WTC11 (cell line): ENCODE measurements around the gene THAP3. TPM values are rescaled to one million over a fixed set of nuclear protein-coding genes. Genes with fewer than 3 reads are reported as not detected.

Source experiments
- ATAC-seq: fragments of 200-7000 bp; cut with Tn5 transposase; 2 replicates; pipeline ENCODE4 v1.10.0; 2021; ENCODE audit warnings: mild to moderate bottlenecking, moderate library complexity
- Bru-seq: library from RNA; stranded (reverse); fragments of 400-500 nt; gene quantifications from one replicate; lab custom pipeline; 2021; lab: Mats Ljungman, UMichigan
- CTCF ChIA-PET: fragments of 300-600 bp; sonication (Branson Sonifier 250); formaldehyde crosslinking; loops from one replicate; lab custom pipeline; 2021; ENCODE audit warnings: antibody characterized with exemption; lab: Charles Lee
- POLR2A ChIA-PET: fragments of 350-600 bp; sonication (Branson Sonifier 250); formaldehyde crosslinking; loops from one replicate; lab custom pipeline; 2021; ENCODE audit warnings: antibody characterized with exemption; lab: Charles Lee
- DNase-seq: peaks from one replicate; pipeline ENCODE4 v3.0.0; 2021; ENCODE audit warnings: low spot score
- H3K27ac Mint-ChIP-seq: 2 replicates; pipeline ENCODE4 v1.8.0; 2021; ENCODE audit warnings: mixed read lengths
- H3K27me3 Mint-ChIP-seq: 2 replicates; pipeline ENCODE4 v1.8.0; 2021; ENCODE audit warnings: low read depth, mild to moderate bottlenecking, moderate library complexity, mixed read lengths
- H3K36me3 Mint-ChIP-seq: 2 replicates; pipeline ENCODE4 v1.8.0; 2021; ENCODE audit warnings: mixed read lengths
- H3K4me1 Mint-ChIP-seq: 2 replicates; pipeline ENCODE4 v1.8.0; 2022; ENCODE audit warnings: mixed read lengths
- H3K4me3 Mint-ChIP-seq: 2 replicates; pipeline ENCODE4 v1.8.0; 2021; ENCODE audit warnings: mild to moderate bottlenecking, moderate library complexity, mixed read lengths
- H3K9me3 Mint-ChIP-seq: 2 replicates; pipeline ENCODE4 v1.8.0; 2021; ENCODE audit warnings: mixed read lengths
- ARID4B ChIP-seq: sonication (generic); formaldehyde crosslinking; IDR thresholded peaks from 2 replicates; pipeline ENCODE4 v1.8.0; 2023; ENCODE audit warnings: missing genetic modification reagents, mild to moderate bottlenecking, borderline replicate concordance
- E2F5 ChIP-seq: sonication (generic); formaldehyde crosslinking; IDR thresholded peaks from 2 replicates; pipeline ENCODE4 v1.8.1; 2022; ENCODE audit warnings: mild to moderate bottlenecking, moderate library complexity, missing genetic modification reagents
- ETV6 ChIP-seq: sonication (generic); formaldehyde crosslinking; IDR thresholded peaks from 2 replicates; pipeline ENCODE4 v1.8.1; 2022; ENCODE audit warnings: mild to moderate bottlenecking, missing genetic modification reagents
- FOXK1 ChIP-seq: sonication (generic); formaldehyde crosslinking; IDR thresholded peaks from 2 replicates; pipeline ENCODE4 v1.8.0; 2022; ENCODE audit warnings: mild to moderate bottlenecking, moderate library complexity, missing genetic modification reagents
- FOXP1 ChIP-seq: sonication (generic); formaldehyde crosslinking; IDR thresholded peaks from 2 replicates; pipeline ENCODE4 v1.8.0; 2022; ENCODE audit warnings: missing genetic modification reagents, mild to moderate bottlenecking, moderate library complexity, borderline replicate concordance
- FOXP4 ChIP-seq: sonication (generic); formaldehyde crosslinking; IDR thresholded peaks from 2 replicates; pipeline ENCODE4 v1.8.0; 2022; ENCODE audit warnings: mild to moderate bottlenecking, missing genetic modification reagents
- GTF2I ChIP-seq: fragments of 250-450 bp; sonication (Bioruptor Pico); conservative IDR thresholded peaks from 2 replicates; pipeline ENCODE4 v1.4.0; 2021; ENCODE audit warnings: mild to moderate bottlenecking
- HMGA2 ChIP-seq: fragments of 250-450 bp; sonication (Bioruptor Pico); IDR thresholded peaks from 2 replicates; pipeline ENCODE4 v1.4.0; 2021; ENCODE audit warnings: mild to moderate bottlenecking, moderate library complexity
- HMGXB4 ChIP-seq: sonication (generic); formaldehyde crosslinking; IDR thresholded peaks from 2 replicates; pipeline ENCODE4 v1.8.1; 2023; ENCODE audit warnings: mild to moderate bottlenecking, moderate library complexity, missing genetic modification reagents
- JUN ChIP-seq: sonication (generic); formaldehyde crosslinking; IDR thresholded peaks from 2 replicates; pipeline ENCODE4 v1.8.0; 2023; ENCODE audit warnings: mild to moderate bottlenecking, missing genetic modification reagents
- MXD4 ChIP-seq: fragments of 250-450 bp; sonication (Bioruptor Pico); IDR thresholded peaks from 2 replicates; pipeline ENCODE4 v1.8.0; 2021; ENCODE audit warnings: mild to moderate bottlenecking, moderate library complexity, borderline replicate concordance
- NFYB ChIP-seq: sonication (generic); formaldehyde crosslinking; conservative IDR thresholded peaks from 2 replicates; pipeline ENCODE4 v1.8.0; 2022; ENCODE audit warnings: low read depth, missing genetic modification reagents
- NR2C2 ChIP-seq: sonication (generic); formaldehyde crosslinking; IDR thresholded peaks from 2 replicates; pipeline ENCODE4 v1.8.0; 2022; ENCODE audit warnings: mild to moderate bottlenecking, missing genetic modification reagents
- SMAD3 ChIP-seq: sonication (generic); formaldehyde crosslinking; IDR thresholded peaks from 2 replicates; pipeline ENCODE4 v1.8.0; 2022; ENCODE audit warnings: missing genetic modification reagents, mild to moderate bottlenecking, borderline replicate concordance
- SP1 ChIP-seq: sonication (generic); formaldehyde crosslinking; conservative IDR thresholded peaks from 2 replicates; pipeline ENCODE4 v1.8.1; 2022; ENCODE audit warnings: missing genetic modification reagents
- TCF7 ChIP-seq: sonication (generic); formaldehyde crosslinking; IDR thresholded peaks from 2 replicates; pipeline ENCODE4 v1.8.0; 2022; ENCODE audit warnings: mild to moderate bottlenecking, low read depth, missing genetic modification reagents, moderate library complexity
- TEAD4 ChIP-seq: sonication (generic); formaldehyde crosslinking; IDR thresholded peaks from 2 replicates; pipeline ENCODE4 v1.8.0; 2022; ENCODE audit warnings: mild to moderate bottlenecking, missing genetic modification reagents
- USF1 ChIP-seq: sonication (generic); formaldehyde crosslinking; IDR thresholded peaks from 2 replicates; pipeline ENCODE4 v1.8.0; 2022; ENCODE audit warnings: mild to moderate bottlenecking, missing genetic modification reagents
- USF2 ChIP-seq: sonication (generic); formaldehyde crosslinking; IDR thresholded peaks from 2 replicates; pipeline ENCODE4 v1.8.1; 2023; ENCODE audit warnings: mild to moderate bottlenecking, missing genetic modification reagents, moderate library complexity
- ZMAT4 ChIP-seq: fragments of 250-450 bp; sonication (Bioruptor Pico); IDR thresholded peaks from 2 replicates; pipeline ENCODE4 v1.9.0; 2021; ENCODE audit warnings: mild to moderate bottlenecking
- ZNF263 ChIP-seq: sonication (generic); formaldehyde crosslinking; IDR thresholded peaks from 2 replicates; pipeline ENCODE4 v1.8.1; 2022; ENCODE audit warnings: low read depth, mild to moderate bottlenecking, moderate library complexity, missing genetic modification reagents
- ZNF416 ChIP-seq: fragments of 250-450 bp; sonication (Bioruptor Pico); IDR thresholded peaks from 2 replicates; pipeline ENCODE4 v1.9.0; 2021; ENCODE audit warnings: mild to moderate bottlenecking, inconsistent platforms
- long read RNA-seq, 3 experiments: library from RNA in 1 of 3; library from capped mRNA in 1 of 3; library from polyadenylated mRNA in 1 of 3; unstranded in 2 of 3; stranded (forward) in 1 of 3; transcript quantifications; one replicate each; pipeline ENCODE4 v2.0.0, GENCODE V29; 2021
- total RNA-seq: library from RNA; stranded (reverse); gene quantifications from 3 replicates; pipeline ENCODE4 v1.2.3, GENCODE V29; 2021

The THAP3 gene
- total RNA-seq: 14.8 to 17.4 TPM (median 15.0 TPM) in 3 replicates
- Bru-seq, nascent RNA: percentile 58 among the genes with signal in this experiment
- long read RNA-seq, experiment 1, transcript THAP3-204 (4 exons, 983 nt): major isoform, 5 of 35 reads
- long read RNA-seq, experiment 1, partial matches to known transcripts: 21 of 35 reads
- long read RNA-seq, experiment 1, other reads (novel, unspliced or antisense): 6 of 35 reads
- long read RNA-seq, experiment 2, partial matches to known transcripts: 13 of 16 reads
- long read RNA-seq, experiment 2, other reads (novel, unspliced or antisense): 1 of 16 reads
- long read RNA-seq, experiment 3, partial matches to known transcripts: 21 of 31 reads
- long read RNA-seq, experiment 3, other reads (novel, unspliced or antisense): 5 of 31 reads

GRCh38 chr1:6624710-6625583 is at the start of gene THAP3:
Gene THAP3 (plus strand): TSS chr1:6624868. CDS start chr1:6625219, 351 bp downstream.
- peak; percentile 90 for DNase-seq
- peak; percentile 93 for ATAC-seq
- ChIA-PET POLR2A (interaction anchor here (0.7 to 1.3 kb wide), 4 partner anchors 20 to 23 kb away, joined by 3 to 4 read pairs (median 4); partner anchors contain the start of gene KLHL21), CTCF (interaction anchor here (0.7 to 2.5 kb wide), 8 partner anchors 8 to 771 kb away, joined by 3 to 8 read pairs (median 6); partner anchors contain the start of gene NOL9)
- peaks cover 46% of the 10 kb centered on the region for H3K36me3 Mint-ChIP-seq
- H3K9me3 Mint-ChIP-seq: no peaks in the 10 kb centered on the region
- H3K4me1 Mint-ChIP-seq: peaks cover 14% of the 10 kb centered on the region
- H3K27me3 Mint-ChIP-seq: no peaks in the 10 kb centered on the region; the same call in 1 of the 2 replicates
- peak within 1 kb of the TSS; percentile 98 for H3K27ac Mint-ChIP-seq
- H3K4me3 Mint-ChIP-seq: peak within 1 kb of the TSS; percentile 89
- TF ChIP-seq NR2C2 (CRISPR knock-in tag): no peak
- no peak for TF ChIP-seq GTF2I (CRISPR knock-in tag)
- TF ChIP-seq SP1 (CRISPR knock-in tag): peak; percentile 80
- peak; percentile 46 for TF ChIP-seq ARID4B
- TF ChIP-seq TEAD4 (CRISPR knock-in tag): no peak
- TF ChIP-seq NFYB (CRISPR knock-in tag): 0 out of 2 replicates have a peak, but pooled peaks have one; percentile 13
- peak; percentile 55 for TF ChIP-seq FOXP1 (CRISPR knock-in tag)
- TF ChIP-seq ETV6 (CRISPR knock-in tag): peak; percentile 12
- TF ChIP-seq HMGXB4 (CRISPR knock-in tag): peak; percentile 64; the same call in 1 of the 2 replicates
- no peak for TF ChIP-seq USF1 (CRISPR knock-in tag)
- peak; percentile 59; the same call in 1 of the 2 replicates for TF ChIP-seq JUN
- 0 out of 2 replicates have a peak, but pooled peaks have one; percentile 54 for TF ChIP-seq E2F5
- no peak for TF ChIP-seq USF2 (CRISPR knock-in tag)
- no peak for TF ChIP-seq ZMAT4 (CRISPR knock-in tag)
- TF ChIP-seq TCF7 (CRISPR knock-in tag): peak; percentile 60; the same call in 1 of the 2 replicates
- TF ChIP-seq ZNF263 (CRISPR knock-in tag): 0 out of 2 replicates have a peak, but pooled peaks have one; percentile 41
- peak; percentile 14; the same call in 1 of the 2 replicates for TF ChIP-seq SMAD3 (CRISPR knock-in tag)
- TF ChIP-seq HMGA2 (CRISPR knock-in tag): no peak
- 0 out of 2 replicates have a peak, but pooled peaks have one; percentile 27 for TF ChIP-seq FOXK1 (CRISPR knock-in tag)
- TF ChIP-seq MXD4 (CRISPR knock-in tag): no peak
- TF ChIP-seq ZNF416 (CRISPR knock-in tag): 0 out of 2 replicates have a peak, but pooled peaks have one; percentile 56
- TF ChIP-seq FOXP4 (CRISPR knock-in tag): peak; percentile 34; the same call in 1 of the 2 replicates
